HepG2 (cell line): ENCODE data around the gene CERS6. TPM values are rescaled to one million over a fixed set of nuclear protein-coding genes. Genes with fewer than 3 reads are reported as not detected.

Source experiments
- ATAC-seq: fragments of 200-7000 bp; cut with Tn5 transposase; 3 replicates; pipeline ENCODE4 v1.9.1; 2020; ENCODE audit warnings: mild to moderate bottlenecking, moderate library complexity
- BruUV-seq: library from RNA; stranded (reverse); fragments of 400-500 nt; replicated peaks from 2 replicates; lab custom pipeline; 2021; lab: Mats Ljungman, UMichigan
- CTCF ChIA-PET: fragments of 300-600 bp; formaldehyde crosslinking; extraction: SDS; loops from one replicate; lab custom pipeline; 2021; ENCODE audit warnings: low total read pairs, inconsistent platforms, low intra/inter-chr PET ratio; lab: Yijun Ruan, JAX
- POLR2A ChIA-PET: fragments of 350-600 bp; sonication (Branson Sonifier 250); formaldehyde crosslinking; loops from one replicate; lab custom pipeline; 2020; ENCODE audit warnings: antibody characterized with exemption, inconsistent platforms; lab: Yijun Ruan, JAX
- DNase-seq: peaks from one replicate; pipeline ENCODE4 v3.0.0-alpha.2; 2015; ENCODE audit warnings: low spot score
- FAIRE-seq: peaks from 3 replicates; lab custom pipeline; 2011; peaks lifted over from hg19 to GRCh38; lab: Jason Lieb, UNC
- H2AFZ ChIP-seq: one replicate; pipeline ENCODE4 v1.6.1; 2011; ENCODE audit warnings: low read length, inconsistent platforms
- H3K27ac ChIP-seq: fragments of 300-600 bp; 3 replicates; pipeline ENCODE4 v1.8.0; 2011; ENCODE audit warnings: mixed run types, mild to moderate bottlenecking, mixed read lengths, low read length, inconsistent platforms; ENCODE audit not compliant: insufficient read depth; ENCODE audit errors: extremely low read length
- H3K27me3 ChIP-seq, 2 experiments: fragments of 200-600 bp in 1 of 2; 2 replicates in 1 of 2; 3 replicates in 1 of 2; pipeline versions ENCODE4 v1.6.0 to v1.8.0; 2011; ENCODE audit warnings: low read length in 2 of 2, mild to moderate bottlenecking in 2 of 2, moderate library complexity in 2 of 2, inconsistent platforms in 1 of 2; ENCODE audit not compliant: insufficient read depth in 2 of 2, control insufficient read depth in 1 of 2
- H3K36me3 ChIP-seq, 2 experiments: fragments of 200-600 bp in 1 of 2; replicated peaks in 1 of 2; 2 replicates in 1 of 2; 3 replicates in 1 of 2; pipeline versions ENCODE4 v1.5.1 to v1.8.0; 2011; ENCODE audit warnings: low read length in 2 of 2, inconsistent platforms in 1 of 2; ENCODE audit not compliant: insufficient read depth in 2 of 2, control insufficient read depth in 1 of 2
- H3K4me1 ChIP-seq: 2 replicates; pipeline ENCODE4 v1.5.1; 2012; ENCODE audit warnings: low read length, inconsistent platforms; ENCODE audit not compliant: insufficient read depth
- H3K4me2 ChIP-seq: 2 replicates; pipeline ENCODE4 v1.6.0; 2011; ENCODE audit warnings: low read depth, low read length, inconsistent platforms
- H3K4me3 ChIP-seq, 3 experiments: fragments of 200-600 bp in 1 of 3; sonication (generic), shearing (Covaris generic) in 1 of 3; replicated peaks in 1 of 3; 2 replicates each; pipeline ENCODE4 v1.5.1; 2011 to 2016; ENCODE audit warnings: low read length in 3 of 3, inconsistent platforms in 2 of 3, low read depth in 2 of 3, mild to moderate bottlenecking in 2 of 3, control low read depth in 1 of 3, mixed read lengths in 1 of 3; ENCODE audit not compliant: insufficient read depth in 1 of 3
- H3K79me2 ChIP-seq: one replicate; pipeline ENCODE4 v1.6.1; 2011; ENCODE audit warnings: low read length, inconsistent platforms; ENCODE audit not compliant: insufficient read depth
- H3K9ac ChIP-seq: 2 replicates; pipeline ENCODE4 v1.6.0; 2011; ENCODE audit warnings: mild to moderate bottlenecking, low read depth, low read length, inconsistent platforms; ENCODE audit not compliant: insufficient read depth
- H3K9me3 ChIP-seq: 2 replicates; pipeline ENCODE4 v1.5.1; 2012; ENCODE audit warnings: mild to moderate bottlenecking, low read length
- H4K20me1 ChIP-seq: 2 replicates; pipeline ENCODE4 v1.6.0; 2011; ENCODE audit warnings: inconsistent platforms, mild to moderate bottlenecking, low read length, moderate library complexity; ENCODE audit not compliant: insufficient read depth
- ARNT ChIP-seq: fragments of 450-650 bp; IDR thresholded peaks from 2 replicates; pipeline ENCODE4 v1.6.1; 2017
- DR1 ChIP-seq: sonication (generic); formaldehyde crosslinking; IDR thresholded peaks from 2 replicates; pipeline ENCODE4 v1.8.0; 2021; ENCODE audit warnings: mild to moderate bottlenecking, missing genetic modification reagents, inconsistent platforms
- GABPA ChIP-seq, 2 experiments: IDR thresholded peaks; 2 replicates each; pipeline ENCODE4 v1.6.1; 2011 to 2016; ENCODE audit warnings: low read depth in 2 of 2, low read length in 1 of 2, missing biosample characterization in 1 of 2, missing genetic modification characterization in 1 of 2
- KAT2B ChIP-seq: fragments of 150-350 bp; IDR thresholded peaks from 2 replicates; pipeline ENCODE4 v1.6.1; 2014; ENCODE audit warnings: low read depth, low read length, borderline replicate concordance
- PBX2 ChIP-seq: IDR thresholded peaks from 2 replicates; pipeline ENCODE4 v1.6.1; 2016; ENCODE audit warnings: control low read depth
- ZNF407 ChIP-seq: sonication (generic); formaldehyde crosslinking; IDR thresholded peaks from one replicate; pipeline ENCODE4 v1.5.1; 2020; ENCODE audit warnings: mild to moderate bottlenecking, missing genetic modification reagents; ENCODE audit errors: not compliant biosample characterization
- ZNF431 ChIP-seq: sonication (generic); formaldehyde crosslinking; IDR thresholded peaks from 2 replicates; pipeline ENCODE4 v1.9.0; 2022; ENCODE audit warnings: missing genetic modification reagents, low read depth, mild to moderate bottlenecking, borderline replicate concordance
- ZNF572 ChIP-seq: sonication (generic); formaldehyde crosslinking; IDR thresholded peaks from 2 replicates; pipeline ENCODE4 v1.5.1; 2020; ENCODE audit warnings: mild to moderate bottlenecking, missing genetic modification reagents
- ZNF687 ChIP-seq: sonication (generic); formaldehyde crosslinking; IDR thresholded peaks from 2 replicates; pipeline ENCODE4 v1.5.1; 2020; ENCODE audit warnings: mild to moderate bottlenecking, missing genetic modification reagents, moderate library complexity
- WGBS: methylation state at CpG from one replicate; pipeline ENCODE4 v1.1.6; 2017; ENCODE audit warnings: low lambda C conversion rate; 5-methylcytosine and 5-hydroxymethylcytosine counted together
- in situ Hi-C: cut with HindIII; loops from 2 replicates; pipeline ENCODE4 v1.10.0; 2017; ENCODE audit warnings: low pct_unique_long_range_greater_than_20kb; ENCODE audit not compliant: extremely low pct_ligation_motif_present
- intact Hi-C: fragments of 100-400 bp; cut with micrococcal nuclease; formaldehyde crosslinking; loops from one replicate; pipeline ENCODE4 v1.10.0; 2022; ENCODE audit not compliant: unreplicated experiment
- polyA plus RNA-seq, 8 experiments: library from polyadenylated mRNA; depleted of rRNA in 3 of 8; stranded (reverse) in 7 of 8; unstranded in 1 of 8; fragments of >200 nt; fragmentation: Illumina TruSeq in 4 of 8; extraction: Trizol in 4 of 8; gene quantifications; 2 replicates each; pipeline versions ENCODE4 v1.2.1 to v1.2.3, GENCODE V29; 2011 to 2016; ENCODE audit warnings: low read depth in 4 of 8, missing spikeins in 1 of 8, mixed read lengths in 1 of 8; ENCODE audit not compliant: insufficient read depth in 1 of 8
- total RNA-seq, 5 experiments: library from RNA; depleted of rRNA; stranded (reverse); fragments of >200 nt; fragmentation: Illumina TruSeq; extraction: Trizol; gene quantifications; 2 replicates each; pipeline ENCODE4 v1.2.3, GENCODE V29; 2016; ENCODE audit warnings: low read depth in 1 of 5
- TF ChIP-seq, protein P1 (sequence below): sonication (generic); formaldehyde crosslinking; IDR thresholded peaks from 2 replicates; pipeline ENCODE4 v1.4.0; 2020; ENCODE audit warnings: missing genetic modification reagents; ENCODE audit errors: not compliant biosample characterization

CERS6 gene
- total and polyA plus RNA-seq, 2 of the 13 experiments (the other 11 are each of a cell fraction or from before 2014, with no cell fraction given) = 10.1 to 20.3 TPM

DNA sequence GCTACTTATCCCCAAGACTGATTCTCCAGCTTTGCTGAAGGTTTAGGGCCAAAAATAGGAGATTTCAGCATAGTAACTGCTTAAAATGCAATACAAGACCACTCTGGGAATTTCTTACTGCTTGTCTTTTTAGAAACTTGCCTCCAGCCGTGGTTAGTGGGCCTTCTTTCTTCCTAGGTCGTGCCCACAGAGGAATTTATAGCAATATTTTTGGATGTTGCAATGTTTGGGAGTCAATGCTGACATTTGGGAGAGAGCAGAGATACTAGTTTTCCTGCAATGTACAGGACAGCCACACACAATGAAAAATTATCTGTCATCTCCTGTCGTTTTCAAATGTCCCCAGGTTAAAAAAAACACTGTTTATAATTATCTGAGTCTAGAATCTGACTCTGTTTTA, 25.6 kb upstream of the CERS6 start:
- ATAC-seq = no peak
- ChIA-PET POLR2A (no interaction called here), CTCF (no interaction called here)
- Histone ChIP-seq H3K27me3 (peaks cover 0 to 11% of the 10 kb centered on the region in 2 experiments; a peak in 2 of 5 replicates), H3K27ac (no peak overlapping the region), H4K20me1 (no peaks in the 10 kb centered on the region), H3K79me2 (no peaks in the 10 kb centered on the region), H2AFZ (no peak overlapping the region), H3K36me3 (no peaks in the 10 kb centered on the region), H3K4me3 (no peak overlapping the region), H3K9me3 (no peaks in the 10 kb centered on the region), H3K9ac (no peak overlapping the region), H3K4me1 (peaks cover 8% of the 10 kb centered on the region; the same call in 1 of the 2 replicates), H3K4me2 (no peak overlapping the region)
- no peak for FAIRE-seq
- DNase-seq = no peak
- intact Hi-C loops (no loop called here), in situ Hi-C loops (no loop called here)
- 0% methylated on average over 3 of the region's 3 CpGs for WGBS
- BruUV-seq = no TSS peak
- TF ChIP-seq GABPA (IDR thresholded peaks at IDR 0.05; ENCODE audit: low read depth, low read length) (no peak), GABPA (CRISPR knock-in tag; IDR thresholded peaks at IDR 0.05; ENCODE audit: low read depth) (no peak), ZNF431 (CRISPR knock-in tag) (no peak), ZNF407 (CRISPR knock-in tag) (no peak), KAT2B (no peak), ARNT (no peak), ZNF687 (CRISPR knock-in tag) (no peak), DR1 (CRISPR knock-in tag) (no peak), ZNF572 (CRISPR knock-in tag) (no peak), PBX2 (CRISPR knock-in tag) (no peak)
- TF ChIP-seq, protein P1, sequence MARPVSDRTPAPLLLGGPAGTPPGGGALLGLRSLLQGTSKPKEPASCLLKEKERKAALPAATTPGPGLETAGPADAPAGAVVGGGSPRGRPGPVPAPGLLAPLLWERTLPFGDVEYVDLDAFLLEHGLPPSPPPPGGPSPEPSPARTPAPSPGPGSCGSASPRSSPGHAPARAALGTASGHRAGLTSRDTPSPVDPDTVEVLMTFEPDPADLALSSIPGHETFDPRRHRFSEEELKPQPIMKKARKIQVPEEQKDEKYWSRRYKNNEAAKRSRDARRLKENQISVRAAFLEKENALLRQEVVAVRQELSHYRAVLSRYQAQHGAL (CRISPR knock-in tag) = no peak
